ENCODE measurements around the gene RNF212. TPM values are rescaled to one million over a fixed set of nuclear protein-coding genes. Genes with fewer than 3 reads are reported as not detected.
A peak's percentile ranks its signal among the peaks of the same experiment; 100 is the strongest.

RNF212 gene
- polyA plus RNA-seq, 2 of the 4 experiments (the other 2 are of a cell fraction), result 3.0 TPM

DNA sequence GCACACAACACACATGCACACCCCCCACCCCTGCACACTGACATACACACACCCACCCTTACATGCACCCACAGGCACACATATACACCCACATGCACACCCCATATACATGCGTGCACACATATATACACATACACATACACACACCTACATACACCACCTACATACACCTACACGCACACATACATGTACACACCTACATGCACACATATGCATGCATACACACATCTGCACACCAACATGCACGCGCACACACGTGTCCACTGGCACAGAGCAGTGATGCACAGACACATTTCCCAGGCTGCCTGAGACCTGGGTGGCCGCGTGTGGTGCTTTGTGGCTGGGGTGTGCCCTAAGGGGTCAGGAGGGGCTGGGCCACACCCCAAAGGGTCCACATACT, 70.2 kb downstream of the RNF212 start:
- H3K27ac ChIP-seq, result peak overlapping the region; percentile 82 to 99
- TF ChIP-seq GATA3 (IDR thresholded peaks at IDR 0.05; ENCODE audit: borderline replicate concordance), result no peak
- peak; percentile 92 for TF ChIP-seq KDM1A (IDR thresholded peaks at IDR 0.05; ENCODE audit: low read depth)

DNA sequence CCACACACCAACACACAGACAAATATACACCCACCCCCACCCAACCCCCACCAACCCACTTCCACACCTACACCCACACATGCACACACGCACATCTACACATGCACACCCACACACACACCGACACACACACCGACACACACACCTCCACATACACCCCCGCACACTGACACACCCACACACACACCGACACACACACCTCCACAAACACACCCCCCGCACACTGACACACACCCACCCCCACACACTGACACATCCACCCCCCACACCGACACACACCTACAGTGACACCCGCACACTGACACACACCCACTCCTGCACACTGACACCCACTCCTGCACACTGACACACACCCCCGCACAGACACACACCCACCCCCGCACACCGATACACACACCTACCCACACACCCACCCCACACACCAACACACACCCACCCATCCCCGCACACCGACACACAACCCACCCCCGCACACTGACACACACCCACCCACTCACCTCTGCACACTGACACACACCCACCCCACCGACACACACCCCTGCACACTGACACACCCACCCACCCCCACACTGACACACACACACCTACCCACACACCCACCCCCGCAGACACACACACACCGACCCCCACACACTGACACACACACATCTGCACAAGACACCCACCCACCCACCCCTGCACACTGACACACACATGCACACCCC, 70.9 kb downstream of the RNF212 start:
- peak overlapping the region; percentile 68 for H3K4me2 ChIP-seq
- FAIRE-seq, result no peak
- no peak for ATAC-seq
- WGBS (ENCODE audit: missing lambda C conversion rate), result 100% methylated on average over 3 of the region's 17 CpGs
- peaks cover 60% of the 10 kb centered on the region for H3K4me1 ChIP-seq
- CTCF ChIA-PET, result no interaction called here
- DNase-seq (ENCODE audit: low read depth in 1 of 2, low spot score in 1 of 2), result no peak
- H3K4me3 ChIP-seq, result no peak overlapping the region
- TF ChIP-seq PHF8 (IDR thresholded peaks at IDR 0.05; ENCODE audit: borderline replicate concordance, low read depth) (no peak), TFCP2L1 (CRISPR knock-in tag; IDR thresholded peaks at IDR 0.05) (no peak), NFE2L2 (conservative IDR thresholded peaks at IDR 0.05; ENCODE audit: low read length) (no peak), GATA3 (IDR thresholded peaks at IDR 0.05; ENCODE audit: borderline replicate concordance) (no peak), RAD21 (conservative IDR thresholded peaks at IDR 0.05 in 1 of 2, IDR thresholded peaks at IDR 0.05 in 1 of 2) (no peak), HOXB5 (CRISPR knock-in tag; IDR thresholded peaks at IDR 0.05) (no peak), MAFK (IDR thresholded peaks at IDR 0.05; ENCODE audit: partially characterized antibody) (no peak), ZSCAN20 (CRISPR knock-in tag; IDR thresholded peaks at IDR 0.05) (no peak), NPAS2 (CRISPR knock-in tag; IDR thresholded peaks at IDR 0.05; ENCODE audit: borderline replicate concordance) (no peak), HDAC2 (IDR thresholded peaks at IDR 0.05) (no peak), CHD4 (IDR thresholded peaks at IDR 0.05; ENCODE audit: borderline replicate concordance) (no peak), BHLHE40 (IDR thresholded peaks at IDR 0.05; ENCODE audit: low read depth, low read length) (no peak), EHF (CRISPR knock-in tag; IDR thresholded peaks at IDR 0.05) (no peak), CHD2 (IDR thresholded peaks at IDR 0.05; ENCODE audit: low read length, partially characterized antibody) (no peak)
- TF ChIP-seq, protein P1, sequence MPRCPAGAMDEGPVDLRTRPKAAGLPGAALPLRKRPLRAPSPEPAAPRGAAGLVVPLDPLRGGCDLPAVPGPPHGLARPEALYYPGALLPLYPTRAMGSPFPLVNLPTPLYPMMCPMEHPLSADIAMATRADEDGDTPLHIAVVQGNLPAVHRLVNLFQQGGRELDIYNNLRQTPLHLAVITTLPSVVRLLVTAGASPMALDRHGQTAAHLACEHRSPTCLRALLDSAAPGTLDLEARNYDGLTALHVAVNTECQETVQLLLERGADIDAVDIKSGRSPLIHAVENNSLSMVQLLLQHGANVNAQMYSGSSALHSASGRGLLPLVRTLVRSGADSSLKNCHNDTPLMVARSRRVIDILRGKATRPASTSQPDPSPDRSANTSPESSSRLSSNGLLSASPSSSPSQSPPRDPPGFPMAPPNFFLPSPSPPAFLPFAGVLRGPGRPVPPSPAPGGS (IDR thresholded peaks at IDR 0.05), result no peak
- TF ChIP-seq, protein P2, sequence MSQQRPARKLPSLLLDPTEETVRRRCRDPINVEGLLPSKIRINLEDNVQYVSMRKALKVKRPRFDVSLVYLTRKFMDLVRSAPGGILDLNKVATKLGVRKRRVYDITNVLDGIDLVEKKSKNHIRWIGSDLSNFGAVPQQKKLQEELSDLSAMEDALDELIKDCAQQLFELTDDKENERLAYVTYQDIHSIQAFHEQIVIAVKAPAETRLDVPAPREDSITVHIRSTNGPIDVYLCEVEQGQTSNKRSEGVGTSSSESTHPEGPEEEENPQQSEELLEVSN (IDR thresholded peaks at IDR 0.05; ENCODE audit: borderline replicate concordance, low read depth), result no peak
- TF ChIP-seq, protein P3, sequence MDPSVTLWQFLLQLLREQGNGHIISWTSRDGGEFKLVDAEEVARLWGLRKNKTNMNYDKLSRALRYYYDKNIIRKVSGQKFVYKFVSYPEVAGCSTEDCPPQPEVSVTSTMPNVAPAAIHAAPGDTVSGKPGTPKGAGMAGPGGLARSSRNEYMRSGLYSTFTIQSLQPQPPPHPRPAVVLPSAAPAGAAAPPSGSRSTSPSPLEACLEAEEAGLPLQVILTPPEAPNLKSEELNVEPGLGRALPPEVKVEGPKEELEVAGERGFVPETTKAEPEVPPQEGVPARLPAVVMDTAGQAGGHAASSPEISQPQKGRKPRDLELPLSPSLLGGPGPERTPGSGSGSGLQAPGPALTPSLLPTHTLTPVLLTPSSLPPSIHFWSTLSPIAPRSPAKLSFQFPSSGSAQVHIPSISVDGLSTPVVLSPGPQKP (IDR thresholded peaks at IDR 0.05; ENCODE audit: low read depth, low read length), result no peak
- TF ChIP-seq, protein P4, sequence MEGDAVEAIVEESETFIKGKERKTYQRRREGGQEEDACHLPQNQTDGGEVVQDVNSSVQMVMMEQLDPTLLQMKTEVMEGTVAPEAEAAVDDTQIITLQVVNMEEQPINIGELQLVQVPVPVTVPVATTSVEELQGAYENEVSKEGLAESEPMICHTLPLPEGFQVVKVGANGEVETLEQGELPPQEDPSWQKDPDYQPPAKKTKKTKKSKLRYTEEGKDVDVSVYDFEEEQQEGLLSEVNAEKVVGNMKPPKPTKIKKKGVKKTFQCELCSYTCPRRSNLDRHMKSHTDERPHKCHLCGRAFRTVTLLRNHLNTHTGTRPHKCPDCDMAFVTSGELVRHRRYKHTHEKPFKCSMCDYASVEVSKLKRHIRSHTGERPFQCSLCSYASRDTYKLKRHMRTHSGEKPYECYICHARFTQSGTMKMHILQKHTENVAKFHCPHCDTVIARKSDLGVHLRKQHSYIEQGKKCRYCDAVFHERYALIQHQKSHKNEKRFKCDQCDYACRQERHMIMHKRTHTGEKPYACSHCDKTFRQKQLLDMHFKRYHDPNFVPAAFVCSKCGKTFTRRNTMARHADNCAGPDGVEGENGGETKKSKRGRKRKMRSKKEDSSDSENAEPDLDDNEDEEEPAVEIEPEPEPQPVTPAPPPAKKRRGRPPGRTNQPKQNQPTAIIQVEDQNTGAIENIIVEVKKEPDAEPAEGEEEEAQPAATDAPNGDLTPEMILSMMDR (IDR thresholded peaks at IDR 0.05), result no peak
- TF ChIP-seq, protein P5, sequence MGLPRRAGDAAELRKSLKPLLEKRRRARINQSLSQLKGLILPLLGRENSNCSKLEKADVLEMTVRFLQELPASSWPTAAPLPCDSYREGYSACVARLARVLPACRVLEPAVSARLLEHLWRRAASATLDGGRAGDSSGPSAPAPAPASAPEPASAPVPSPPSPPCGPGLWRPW (IDR thresholded peaks at IDR 0.05), result no peak
- H3K9me3 ChIP-seq, result no peaks in the 10 kb centered on the region
- POLR2A ChIA-PET, result no interaction called here
- peak overlapping the region; percentile 82 to 99; a peak in 5 of 6 replicates for H3K27ac ChIP-seq

More for the DNA sequence above, 70.2 kb downstream of the RNF212 start:
- ChIA-PET CTCF (interaction anchor here (0.9 kb wide), 1 partner anchor 38 kb away, joined by 3 read pairs; no protein-coding TSS in a partner anchor), POLR2A (no interaction called here)
- WGBS (ENCODE audit: missing lambda C conversion rate), result 44% methylated on average over 5 of the region's 7 CpGs
- H3K4me3 ChIP-seq, result no peak overlapping the region
- no peaks in the 10 kb centered on the region for H3K9me3 ChIP-seq
- DNase-seq (ENCODE audit: low read depth in 1 of 2, low spot score in 1 of 2) (no peak), ATAC-seq (no peak; a peak in 1 of 6 replicates), FAIRE-seq (no peak)
- peaks cover 60% of the 10 kb centered on the region for H3K4me1 ChIP-seq
- peak overlapping the region; percentile 68 for H3K4me2 ChIP-seq
